ENCODE results near the gene ADAMTS20. TPM values are rescaled to one million over a fixed set of nuclear protein-coding genes. Genes with fewer than 3 reads are reported as not detected.

ADAMTS20 gene
- polyA plus RNA-seq, 1 donor (not counting 4 experiments of a cell fraction or from before 2014, with no cell fraction given) = not detected

DNA sequence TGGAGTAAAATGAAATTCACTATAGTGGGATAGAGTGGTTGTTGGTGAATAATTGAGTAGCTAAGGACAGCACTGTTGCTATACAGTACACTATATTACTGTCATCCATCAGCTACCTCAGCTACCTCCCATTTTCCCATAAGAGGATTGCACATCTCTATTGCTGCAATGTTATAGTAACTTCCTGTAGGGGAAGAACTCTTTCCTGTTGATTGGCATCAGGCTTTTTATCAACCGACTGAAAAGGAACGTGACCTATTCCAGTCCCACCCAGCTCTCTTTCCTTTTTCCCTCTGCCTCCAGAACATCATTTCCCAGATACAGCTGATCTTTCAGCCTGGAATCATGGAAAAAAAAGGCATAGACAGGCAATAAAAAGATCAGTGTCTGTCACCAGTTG is 117.4 kb downstream of the ADAMTS20 start:
- FAIRE-seq (no peak), DNase-seq (ENCODE audit: low read depth, low spot score) (no peak)
- H2AFZ ChIP-seq (ENCODE audit: control insufficient read depth, low read length) = no peak overlapping the region
- no peak overlapping the region for H3K4me3 ChIP-seq (ENCODE audit: control insufficient read depth in 2 of 3, extremely low read depth in 1 of 3, insufficient read depth in 2 of 3, low read depth in 1 of 3, low read length in 3 of 3)
- no peaks in the 10 kb centered on the region for H3K36me3 ChIP-seq (ENCODE audit: control insufficient read depth in 2 of 2, extremely low read depth in 1 of 2, insufficient read depth in 2 of 2, low read length in 2 of 2)
- H3K79me2 ChIP-seq (ENCODE audit: control insufficient read depth, insufficient read depth, low read length) = no peaks in the 10 kb centered on the region
- no peaks in the 10 kb centered on the region for H3K4me1 ChIP-seq (ENCODE audit: control insufficient read depth, extremely low read depth, insufficient read depth, low read length)
- no peaks in the 10 kb centered on the region for H3K27me3 ChIP-seq (ENCODE audit: control insufficient read depth, extremely low read depth, insufficient read depth, low read length)
- H4K20me1 ChIP-seq (ENCODE audit: control insufficient read depth, extremely low read depth, insufficient read depth, low read length) = no peaks in the 10 kb centered on the region
- no peak overlapping the region for H3K9ac ChIP-seq (ENCODE audit: control insufficient read depth, extremely low read depth, insufficient read depth, low read length)
- no peaks in the 10 kb centered on the region for H3K9me1 ChIP-seq (ENCODE audit: control insufficient read depth, extremely low read depth, insufficient read depth, low read length)
- H3K27ac ChIP-seq (ENCODE audit: control insufficient read depth, insufficient read depth, low read length) = no peak overlapping the region
- dilution Hi-C loops (cut with MboI; ENCODE audit: extremely low pct_ligation_motif_present, low sequenced_read_pairs) = no loop called here
- H3K4me2 ChIP-seq (ENCODE audit: control insufficient read depth, extremely low read depth, insufficient read depth, low read depth, low read length) = no peak overlapping the region
- H3K9me3 ChIP-seq (ENCODE audit: control insufficient read depth, low read depth, low read length) = no peaks in the 10 kb centered on the region
- TF ChIP-seq CTCF (optimal IDR thresholded peaks at IDR 0.05 in 1 of 3, IDR thresholded peaks at IDR 0.05 in 1 of 3, conservative IDR thresholded peaks at IDR 0.05 in 1 of 3; ENCODE audit: extremely low read depth in 1 of 3, insufficient read depth in 2 of 3, low read length in 3 of 3) (no peak), EZH2 (IDR thresholded peaks at IDR 0.05; ENCODE audit: low read length) (no peak)

- Histone ChIP-seq H3K9ac (ENCODE audit: control insufficient read depth, extremely low read depth, insufficient read depth, low read length) (no peak overlapping the region), H3K4me2 (ENCODE audit: control insufficient read depth, extremely low read depth, insufficient read depth, low read depth, low read length) (no peak overlapping the region), H3K9me3 (ENCODE audit: control insufficient read depth, low read depth, low read length) (no peaks in the 10 kb centered on the region), H3K9me1 (ENCODE audit: control insufficient read depth, extremely low read depth, insufficient read depth, low read length) (no peaks in the 10 kb centered on the region), H2AFZ (ENCODE audit: control insufficient read depth, low read length) (no peak overlapping the region), H3K4me3 (ENCODE audit: control insufficient read depth in 2 of 3, extremely low read depth in 1 of 3, insufficient read depth in 2 of 3, low read depth in 1 of 3, low read length in 3 of 3) (no peak overlapping the region), H3K36me3 (ENCODE audit: control insufficient read depth in 2 of 2, extremely low read depth in 1 of 2, insufficient read depth in 2 of 2, low read length in 2 of 2) (no peaks in the 10 kb centered on the region), H3K27ac (ENCODE audit: control insufficient read depth, insufficient read depth, low read length) (no peak overlapping the region), H3K4me1 (ENCODE audit: control insufficient read depth, extremely low read depth, insufficient read depth, low read length) (no peaks in the 10 kb centered on the region), H3K79me2 (ENCODE audit: control insufficient read depth, insufficient read depth, low read length) (no peaks in the 10 kb centered on the region), H3K27me3 (ENCODE audit: control insufficient read depth, extremely low read depth, insufficient read depth, low read length) (no peaks in the 10 kb centered on the region), H4K20me1 (ENCODE audit: control insufficient read depth, extremely low read depth, insufficient read depth, low read length) (no peaks in the 10 kb centered on the region)
- dilution Hi-C loops (cut with MboI; ENCODE audit: extremely low pct_ligation_motif_present, low sequenced_read_pairs) = no loop called here
- FAIRE-seq (no peak), DNase-seq (ENCODE audit: low read depth, low spot score) (no peak)
- TF ChIP-seq EZH2 (IDR thresholded peaks at IDR 0.05; ENCODE audit: low read length) = no peak
- no peak for TF ChIP-seq CTCF (optimal IDR thresholded peaks at IDR 0.05 in 1 of 3, IDR thresholded peaks at IDR 0.05 in 1 of 3, conservative IDR thresholded peaks at IDR 0.05 in 1 of 3; ENCODE audit: extremely low read depth in 1 of 3, insufficient read depth in 2 of 3, low read length in 3 of 3)
Measured at GRCh38 chr12:43428088-43428600, 123.9 kb downstream of the ADAMTS20 start.

Data from keratinocyte (primary cell).